GM10266 (cell line): ENCODE measurements around the gene SLC44A1.

Experiments
- DNase-seq: peaks from one replicate; pipeline ENCODE4 v3.0.0; 2012; ENCODE audit errors: extremely low spot score
- TF ChIP-seq, protein P1 (sequence below): IDR thresholded peaks from 2 replicates; pipeline ENCODE4 v1.5.1; 2012; ENCODE audit warnings: mild to moderate bottlenecking, low read depth; ENCODE audit not compliant: control insufficient read depth, insufficient read depth; ENCODE audit errors: missing control alignments

The SLC44A1 gene

DNA sequence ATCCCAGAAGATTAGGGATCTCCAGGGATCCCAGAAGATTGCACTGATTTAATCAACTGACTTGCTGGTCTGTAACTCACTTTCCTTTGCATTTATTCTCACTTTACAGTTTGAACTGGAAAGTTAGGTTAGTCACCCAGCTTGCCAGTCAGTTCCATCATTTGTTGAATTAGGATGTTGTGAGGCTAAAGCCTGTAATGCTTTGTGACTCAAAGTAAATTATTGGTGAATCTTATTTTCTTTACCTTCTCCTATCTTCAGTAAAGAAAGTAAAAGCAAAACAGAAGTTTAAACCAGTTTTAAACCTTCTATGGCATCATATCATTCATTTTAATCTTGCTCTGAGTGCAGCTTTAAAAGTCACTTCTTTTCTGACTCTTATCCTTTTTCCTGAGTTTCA lies 85.8 kb downstream of the SLC44A1 start:
- TF ChIP-seq, protein P1, sequence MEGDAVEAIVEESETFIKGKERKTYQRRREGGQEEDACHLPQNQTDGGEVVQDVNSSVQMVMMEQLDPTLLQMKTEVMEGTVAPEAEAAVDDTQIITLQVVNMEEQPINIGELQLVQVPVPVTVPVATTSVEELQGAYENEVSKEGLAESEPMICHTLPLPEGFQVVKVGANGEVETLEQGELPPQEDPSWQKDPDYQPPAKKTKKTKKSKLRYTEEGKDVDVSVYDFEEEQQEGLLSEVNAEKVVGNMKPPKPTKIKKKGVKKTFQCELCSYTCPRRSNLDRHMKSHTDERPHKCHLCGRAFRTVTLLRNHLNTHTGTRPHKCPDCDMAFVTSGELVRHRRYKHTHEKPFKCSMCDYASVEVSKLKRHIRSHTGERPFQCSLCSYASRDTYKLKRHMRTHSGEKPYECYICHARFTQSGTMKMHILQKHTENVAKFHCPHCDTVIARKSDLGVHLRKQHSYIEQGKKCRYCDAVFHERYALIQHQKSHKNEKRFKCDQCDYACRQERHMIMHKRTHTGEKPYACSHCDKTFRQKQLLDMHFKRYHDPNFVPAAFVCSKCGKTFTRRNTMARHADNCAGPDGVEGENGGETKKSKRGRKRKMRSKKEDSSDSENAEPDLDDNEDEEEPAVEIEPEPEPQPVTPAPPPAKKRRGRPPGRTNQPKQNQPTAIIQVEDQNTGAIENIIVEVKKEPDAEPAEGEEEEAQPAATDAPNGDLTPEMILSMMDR, result no peak
- DNase-seq, result no peak

DNA sequence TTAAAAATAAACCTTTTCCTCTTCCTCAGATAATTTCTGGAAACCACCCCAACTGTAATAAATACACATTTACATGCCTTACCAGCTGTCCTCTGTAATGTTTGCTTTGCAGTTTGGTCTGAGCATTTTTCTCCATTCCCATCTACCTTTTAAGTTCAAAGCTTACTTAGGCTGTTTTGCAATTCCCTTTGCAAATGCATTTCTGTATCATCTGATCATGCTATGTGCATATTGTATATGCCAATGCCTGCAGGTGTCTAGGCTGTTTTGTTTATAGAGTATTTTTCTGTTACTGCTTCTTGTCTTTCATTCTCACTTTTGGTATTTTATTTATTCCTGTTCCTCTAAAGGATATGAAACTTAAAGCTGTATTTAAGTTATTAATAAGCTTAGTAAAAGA lies 86.3 kb downstream of the SLC44A1 start:
- no peak for DNase-seq
- TF ChIP-seq, protein P1, result no peak

GRCh38 chr9:105331160-105331559 lies 86.7 kb downstream of the SLC44A1 start:
- TF ChIP-seq, protein P1, result no peak
- DNase-seq, result no peak

DNA sequence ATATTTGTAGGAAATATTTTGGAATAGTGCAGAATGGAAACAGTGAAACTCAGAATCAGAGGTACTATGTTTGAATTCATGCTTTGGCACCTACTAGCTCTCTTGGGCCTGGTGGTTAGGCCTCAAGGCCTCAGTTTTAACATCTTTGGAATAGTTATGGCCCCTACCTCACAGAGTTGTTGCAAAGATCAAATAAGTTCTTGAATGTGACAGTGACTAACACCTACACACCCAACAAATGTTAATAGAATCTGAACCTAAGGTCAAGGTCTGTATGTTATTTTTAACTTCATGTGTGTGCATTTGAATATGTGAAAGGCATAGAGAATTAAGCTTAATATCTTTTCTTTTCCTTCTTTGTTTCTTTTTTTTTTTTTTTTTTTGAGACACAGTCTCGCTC lies 87.3 kb downstream of the SLC44A1 start:
- TF ChIP-seq, protein P1, result no peak
- no peak for DNase-seq

DNA sequence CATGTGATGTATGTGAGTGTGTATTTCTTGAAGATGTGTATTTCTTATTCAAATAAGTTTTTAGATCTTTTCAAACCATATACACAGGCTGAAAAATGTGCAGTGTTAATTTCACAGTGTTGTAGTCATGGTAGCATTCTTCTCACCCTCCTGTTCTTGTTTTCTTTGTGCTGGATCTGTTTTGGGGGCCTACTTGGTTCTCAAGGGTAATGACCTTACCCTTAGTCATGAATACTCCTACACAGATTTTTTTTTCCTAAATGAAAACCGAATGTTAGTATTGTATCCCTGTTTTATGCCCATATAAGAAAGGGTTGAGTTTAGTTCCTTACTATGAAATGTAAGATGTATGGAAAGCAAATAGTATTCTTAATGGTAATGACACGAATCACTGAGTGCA lies 88.0 kb downstream of the SLC44A1 start:
- no peak for DNase-seq
- TF ChIP-seq, protein P1, result no peak

DNA sequence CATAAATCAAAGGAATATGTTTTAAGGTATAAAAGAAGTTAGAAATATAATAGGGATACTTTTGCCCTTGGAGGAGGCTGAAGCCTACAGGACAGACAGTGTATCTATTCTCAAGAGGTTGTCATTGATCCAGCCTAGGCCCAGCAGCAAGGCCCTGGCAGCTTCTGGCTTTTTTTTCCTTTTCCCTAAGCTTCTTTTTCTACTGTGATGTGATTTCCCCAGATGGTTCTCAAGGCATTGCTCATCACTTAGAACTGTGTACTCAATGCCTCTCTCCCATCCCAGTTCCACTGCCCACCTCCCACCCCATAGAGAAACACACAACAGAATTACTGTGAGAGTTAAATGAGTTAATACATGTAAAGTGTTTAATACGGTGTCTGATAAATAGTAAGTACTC lies 88.6 kb downstream of the SLC44A1 start:
- DNase-seq, result no peak
- TF ChIP-seq, protein P1, result no peak

DNA sequence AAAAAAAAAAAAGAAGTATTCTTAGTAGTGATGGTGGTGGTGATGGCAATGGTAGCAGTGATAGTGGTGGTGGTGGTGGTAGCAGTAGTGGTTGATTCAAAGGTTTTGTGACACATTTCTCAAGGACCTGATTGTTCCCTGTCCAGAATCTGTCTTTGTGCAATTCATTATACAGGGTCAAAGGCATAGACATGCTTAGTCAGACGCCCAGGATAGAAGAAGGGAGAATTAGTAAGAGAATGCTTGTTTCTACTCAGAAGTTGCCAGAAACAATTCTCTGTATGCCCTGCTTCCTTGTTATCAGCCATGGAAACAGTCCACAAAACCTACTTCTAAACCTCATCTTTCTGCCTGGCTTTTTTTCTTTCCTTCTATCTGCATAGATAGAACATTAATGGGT lies 89.4 kb downstream of the SLC44A1 start:
- TF ChIP-seq, protein P1, result no peak
- DNase-seq, result no peak
